SK-N-MC (cell line): ENCODE results near the gene PPARGC1A.

Experiments used
- EZH2 ChIP-seq: fragments of 200-600 bp; sonication (generic); IDR thresholded peaks from one replicate; pipeline ENCODE4 v1.6.1; 2017; ENCODE audit warnings: antibody characterized with exemption
- FOXP2 ChIP-seq: optimal IDR thresholded peaks from 2 replicates; pipeline ENCODE3; 2011; ENCODE audit warnings: mild to moderate bottlenecking, moderate library complexity; ENCODE audit not compliant: insufficient read depth; ENCODE audit errors: extremely low read length, control extremely low read depth
- POLR2AphosphoS5 ChIP-seq: IDR thresholded peaks from 2 replicates; pipeline ENCODE4 v1.6.1; 2012; ENCODE audit warnings: mild to moderate bottlenecking, low read depth, low read length, borderline replicate concordance

- TF ChIP-seq EZH2 (no peak), POLR2AphosphoS5 (no peak), FOXP2 (no peak)
Measured at GRCh38 chr4:23899565-23899964, 9.7 kb upstream of the PPARGC1A start.
